Naive B cell (primary cell): ENCODE data around the gene INCA1. TPM values are rescaled to one million over a fixed set of nuclear protein-coding genes. Genes with fewer than 3 reads are reported as not detected.

Source experiments
- ATAC-seq, 2 donors: fragments of 150-1000 bp; cut with Tn5 transposase; 2 replicates each; pipeline ENCODE4 v1.10.0; 2021; ENCODE audit warnings: low read depth in 2 of 2, mild to moderate bottlenecking in 2 of 2, moderate library complexity in 2 of 2
- DNase-seq: peaks from one replicate; pipeline ENCODE4 v3.0.0; 2022
- H3K27ac Mint-ChIP-seq, 6 donors: one replicate each; pipeline ENCODE4 v1.8.0; 2020 to 2022; ENCODE audit warnings: mild to moderate bottlenecking in 6 of 6, mixed read lengths in 6 of 6, moderate library complexity in 5 of 6, inconsistent platforms in 2 of 6
- H3K27me3 Mint-ChIP-seq, 3 donors: one replicate each; pipeline ENCODE4 v1.8.0; 2021 to 2022; ENCODE audit warnings: mixed read lengths in 3 of 3, mild to moderate bottlenecking in 1 of 3
- H3K36me3 Mint-ChIP-seq, 2 donors: one replicate each; pipeline ENCODE4 v1.8.0; 2020 to 2022; ENCODE audit warnings: mixed read lengths in 2 of 2, inconsistent platforms in 1 of 2, mild to moderate bottlenecking in 1 of 2
- H3K4me1 Mint-ChIP-seq, 3 donors: one replicate each; pipeline ENCODE4 v1.8.0; 2020 to 2022; ENCODE audit warnings: mixed read lengths in 3 of 3, inconsistent platforms in 1 of 3, mild to moderate bottlenecking in 1 of 3, moderate library complexity in 1 of 3
- H3K4me3 Mint-ChIP-seq, 8 donors: one replicate each; pipeline ENCODE4 v1.8.0; 2020 to 2022; ENCODE audit warnings: mild to moderate bottlenecking in 8 of 8, mixed read lengths in 8 of 8, moderate library complexity in 8 of 8, inconsistent platforms in 2 of 8
- H3K9me3 Mint-ChIP-seq, 7 donors: one replicate each; pipeline ENCODE4 v1.8.0; 2020 to 2022; ENCODE audit warnings: mixed read lengths in 7 of 7, mild to moderate bottlenecking in 5 of 7, inconsistent platforms in 2 of 7, moderate library complexity in 1 of 7
- polyA plus RNA-seq, 6 donors: library from polyadenylated mRNA; unstranded; fragments of 300-500 nt; fragmentation: Illumina TruSeq; gene quantifications; one replicate each; pipeline ENCODE4 v1.2.3, GENCODE V29; 2021; ENCODE audit warnings: low read depth in 6 of 6

The INCA1 gene
- polyA plus RNA-seq, 6 donors from 2014 or later: 0.40 to 0.98 (median 0.41) TPM; not detected in 3

DNA sequence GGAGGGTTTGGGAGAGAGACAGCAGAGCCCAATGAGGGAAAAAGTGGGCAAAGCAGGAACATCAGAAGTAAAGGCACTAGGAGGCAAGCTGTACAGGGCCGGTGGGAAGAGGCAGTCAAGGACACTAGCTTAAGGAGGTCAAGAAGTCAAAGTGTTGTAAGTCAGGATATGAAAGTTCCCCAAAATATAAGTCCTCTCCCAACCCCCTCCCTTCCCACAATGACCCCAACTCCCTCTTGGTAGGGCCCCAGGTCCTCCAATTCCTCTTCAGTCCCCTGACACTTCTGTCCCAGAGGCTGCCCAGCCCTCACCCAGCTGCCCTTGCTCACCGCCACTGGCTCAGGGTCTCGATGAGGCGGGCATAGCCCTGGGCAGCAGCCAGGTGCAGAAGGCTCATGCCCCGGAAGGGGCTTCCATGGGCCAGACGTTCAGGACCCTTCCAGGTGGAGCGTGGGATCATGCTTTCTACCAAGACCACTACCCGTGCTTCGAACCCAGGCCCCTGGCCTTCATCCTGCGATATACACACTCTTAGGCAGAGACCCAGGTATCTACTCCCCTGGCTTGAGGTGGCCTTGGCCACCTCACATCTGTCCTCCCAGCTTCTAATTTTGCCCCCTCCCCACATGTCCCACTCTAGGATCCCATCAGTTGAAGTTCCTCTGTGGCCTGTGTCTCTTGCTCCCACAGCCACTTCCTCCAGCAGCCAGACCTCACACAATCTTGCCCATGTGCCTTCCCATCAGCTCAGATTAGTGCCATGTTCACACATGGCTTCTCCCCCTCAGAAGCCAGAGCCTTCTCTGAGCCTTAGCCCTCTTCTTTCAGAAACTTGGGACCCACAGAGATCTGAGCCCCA, 23.8 kb downstream of the INCA1 start:
- ATAC-seq (no peak), DNase-seq (no peak)
- no peaks in the 10 kb centered on the region for H3K27me3 Mint-ChIP-seq
- H3K4me3 Mint-ChIP-seq: no peak overlapping the region
- peak overlapping the region in 1 of 6 donors; percentile 65 for H3K27ac Mint-ChIP-seq
- no peaks in the 10 kb centered on the region for H3K9me3 Mint-ChIP-seq
- H3K4me1 Mint-ChIP-seq: peaks cover 7 to 30% (median 14%) of the 10 kb centered on the region in 3 donors
- H3K36me3 Mint-ChIP-seq: peaks cover 0 to 29% of the 10 kb centered on the region in 2 donors

DNA sequence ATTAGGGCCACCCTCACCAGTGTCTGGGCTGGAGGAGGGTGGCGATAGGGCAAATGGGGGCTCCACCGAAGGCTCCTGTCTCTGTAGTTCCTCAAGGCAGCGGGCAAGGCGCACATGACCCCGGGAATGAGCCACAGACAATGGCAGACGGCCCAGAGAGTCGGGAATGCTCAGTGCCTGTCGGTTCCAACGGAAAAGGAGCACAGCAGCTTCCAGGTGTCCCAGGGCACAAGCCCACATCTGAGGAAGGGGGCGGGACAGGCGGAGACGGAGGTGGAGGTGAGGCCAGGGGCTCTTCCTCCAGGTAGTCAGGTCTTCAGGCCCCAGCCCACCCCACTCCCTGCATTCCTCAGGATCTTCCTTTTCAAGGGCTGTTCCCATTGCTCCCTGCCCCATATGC, 24.6 kb downstream of the INCA1 start:
- no peak for DNase-seq
- peak overlapping the region in 3 of 6 donors; percentile 27 to 65 (median 29) for H3K27ac Mint-ChIP-seq
- H3K9me3 Mint-ChIP-seq: no peaks in the 10 kb centered on the region
- no peak overlapping the region for H3K4me3 Mint-ChIP-seq
- no peaks in the 10 kb centered on the region for H3K27me3 Mint-ChIP-seq
- H3K4me1 Mint-ChIP-seq: peaks cover 2 to 26% (median 10%) of the 10 kb centered on the region in 3 donors
- ATAC-seq: no peak
- peaks cover 0 to 29% of the 10 kb centered on the region in 2 donors for H3K36me3 Mint-ChIP-seq

DNA sequence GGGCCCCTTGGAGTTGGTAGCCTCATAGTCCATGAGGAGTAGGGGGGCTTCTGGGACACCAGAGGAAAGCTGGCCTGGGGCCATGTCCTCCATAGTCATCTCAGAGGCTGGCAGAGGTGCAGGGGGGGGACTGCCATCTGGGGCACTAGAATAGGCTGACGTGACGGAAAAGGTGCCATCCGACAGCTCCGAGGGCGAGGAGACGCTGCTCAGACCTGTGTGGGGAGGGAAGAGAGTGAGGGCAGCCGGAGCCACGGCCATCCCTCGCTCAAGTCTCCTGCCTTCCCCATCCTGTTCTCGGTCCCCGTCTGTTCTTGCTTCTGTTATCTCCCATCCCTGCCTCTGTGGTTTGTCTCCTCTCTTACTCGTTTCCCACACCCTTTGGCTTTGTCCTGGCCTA, 25.0 kb downstream of the INCA1 start:
- H3K27ac Mint-ChIP-seq: peak overlapping the region in 3 of 6 donors; percentile 27 to 65 (median 29)
- ATAC-seq: no peak

DNA sequence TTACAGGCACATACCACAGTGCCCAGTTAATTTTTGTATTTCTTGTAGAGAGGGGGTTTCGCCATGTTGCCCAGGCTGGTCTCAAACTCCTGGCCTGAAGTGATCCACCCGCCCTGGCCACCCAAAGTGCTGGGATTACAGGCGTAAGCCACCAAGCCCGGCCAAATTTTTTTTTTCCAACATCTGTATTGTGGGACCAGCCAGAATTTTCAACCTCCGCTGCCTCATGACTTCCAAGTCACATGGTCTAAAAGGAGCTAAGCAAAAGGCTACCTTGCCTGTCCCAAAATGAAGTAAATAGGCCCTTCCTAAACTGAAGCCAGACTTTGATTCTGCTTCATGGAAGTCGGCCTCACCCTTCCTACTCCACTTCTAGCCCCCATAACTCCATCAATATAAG, 25.5 kb downstream of the INCA1 start:
- Mint-ChIP-seq H3K27ac (no peak overlapping the region), H3K36me3 (peaks cover 0 to 29% of the 10 kb centered on the region in 2 donors), H3K4me1 (peaks cover 2 to 26% (median 10%) of the 10 kb centered on the region in 3 donors), H3K4me3 (no peak overlapping the region), H3K27me3 (no peaks in the 10 kb centered on the region), H3K9me3 (no peaks in the 10 kb centered on the region)
- DNase-seq (no peak), ATAC-seq (no peak)

More for the DNA sequence above, 25.0 kb downstream of the INCA1 start:
- no peaks in the 10 kb centered on the region for H3K9me3 Mint-ChIP-seq
- H3K36me3 Mint-ChIP-seq: peaks cover 0 to 29% of the 10 kb centered on the region in 2 donors
- DNase-seq: no peak
- no peak overlapping the region for H3K4me3 Mint-ChIP-seq
- peaks cover 2 to 26% (median 10%) of the 10 kb centered on the region in 3 donors for H3K4me1 Mint-ChIP-seq
- H3K27me3 Mint-ChIP-seq: no peaks in the 10 kb centered on the region

DNA sequence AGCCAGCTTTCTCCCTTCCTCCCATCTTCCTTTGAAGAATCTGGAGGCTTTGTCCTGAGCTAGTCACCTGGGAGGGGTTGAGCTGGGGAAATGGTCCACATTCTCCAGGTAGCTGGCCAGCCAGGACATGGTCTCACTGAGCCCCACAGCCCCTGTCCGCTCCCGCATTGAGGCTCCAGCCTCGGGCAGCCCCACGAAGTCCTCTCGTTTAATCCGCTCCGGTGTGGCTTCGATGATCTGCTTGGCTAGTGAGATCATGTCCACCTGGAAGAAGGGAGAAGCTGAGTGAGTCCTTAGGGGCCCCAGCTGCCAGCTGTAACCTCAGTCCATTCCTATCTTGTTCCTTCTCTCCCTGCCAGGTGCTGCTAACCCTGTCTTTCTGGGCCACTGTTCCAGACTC, 27.0 kb downstream of the INCA1 start:
- no peak for DNase-seq
- Mint-ChIP-seq H3K27ac (peak overlapping the region in 2 of 6 donors; percentile 62 to 74), H3K4me3 (peak overlapping the region in 4 of 8 donors; percentile 29 to 79 (median 74)), H3K9me3 (no peaks in the 10 kb centered on the region), H3K36me3 (peaks cover 0 to 22% of the 10 kb centered on the region in 2 donors), H3K4me1 (peaks cover 14 to 31% (median 22%) of the 10 kb centered on the region in 3 donors), H3K27me3 (no peaks in the 10 kb centered on the region)
- ATAC-seq: no peak

DNA sequence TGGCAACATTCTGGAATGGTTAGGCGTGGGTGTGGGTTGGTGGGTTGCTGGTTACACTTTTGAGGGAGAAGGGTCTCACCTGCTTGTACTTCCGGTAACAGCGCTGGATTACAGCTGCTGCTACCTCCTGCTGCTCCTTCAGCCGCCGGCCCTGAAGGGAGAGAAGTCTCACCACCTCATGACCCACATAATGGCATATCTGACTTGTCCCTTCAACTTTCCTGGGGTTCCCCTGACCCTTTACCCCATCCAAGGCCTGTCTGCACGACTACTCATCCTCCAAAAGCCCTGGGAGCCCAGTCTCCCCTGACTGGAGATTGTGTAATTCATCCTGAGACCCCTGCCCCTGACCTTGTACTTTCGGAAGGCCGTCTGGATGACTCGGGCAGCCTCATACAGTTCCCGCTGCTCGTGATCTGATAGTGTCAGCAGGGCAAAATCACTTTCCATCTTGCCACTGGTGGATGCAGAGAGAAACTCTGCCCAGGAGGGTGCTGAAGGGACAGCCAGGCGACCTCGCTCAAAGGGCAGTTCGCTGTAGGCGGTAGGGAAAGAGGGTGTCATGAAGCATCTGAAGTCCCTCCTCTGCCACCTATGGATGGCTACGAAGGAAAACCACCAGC, 27.7 kb downstream of the INCA1 start:
- Mint-ChIP-seq H3K4me3 (peak overlapping the region in 3 of 8 donors; percentile 39 to 79 (median 58)), H3K4me1 (peaks cover 18 to 29% (median 18%) of the 10 kb centered on the region in 3 donors), H3K27ac (peak overlapping the region in 3 of 6 donors; percentile 6 to 82 (median 48)), H3K9me3 (no peaks in the 10 kb centered on the region), H3K36me3 (peaks cover 0 to 16% of the 10 kb centered on the region in 2 donors), H3K27me3 (no peaks in the 10 kb centered on the region)
- ATAC-seq (no peak), DNase-seq (no peak)

DNA sequence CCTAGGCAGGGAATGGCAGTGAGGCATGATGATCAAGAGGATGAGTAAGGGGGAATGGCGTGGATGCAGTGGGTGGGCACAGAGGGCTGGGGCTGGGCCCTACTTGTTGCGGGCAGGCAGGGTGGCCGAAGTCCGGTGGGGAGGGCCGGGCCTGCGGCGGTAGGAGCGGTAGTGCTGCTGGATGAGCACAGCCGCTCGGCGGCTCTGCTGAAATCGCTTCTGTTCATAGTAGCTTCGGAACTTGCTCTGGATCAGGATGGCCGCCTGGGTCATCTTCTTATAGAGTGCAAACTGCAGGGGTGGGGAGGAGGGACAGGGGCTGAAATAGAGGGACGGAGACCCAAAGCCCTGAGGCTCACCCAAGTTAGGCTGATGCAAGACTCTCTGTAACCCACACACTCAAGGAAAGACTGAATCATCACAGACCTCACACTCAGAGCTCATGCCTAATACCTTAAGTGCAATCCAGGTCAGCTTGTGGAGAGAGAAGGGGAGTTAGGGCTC, 28.2 kb downstream of the INCA1 start:
- H3K27ac Mint-ChIP-seq: peak overlapping the region in 2 of 6 donors; percentile 54 to 74
- DNase-seq (no peak), ATAC-seq (no peak)
- H3K4me1 Mint-ChIP-seq: peaks cover 14 to 29% (median 18%) of the 10 kb centered on the region in 3 donors
- no peaks in the 10 kb centered on the region for H3K27me3 Mint-ChIP-seq
- H3K9me3 Mint-ChIP-seq: no peaks in the 10 kb centered on the region
- peak overlapping the region in 2 of 8 donors; percentile 39 to 79 for H3K4me3 Mint-ChIP-seq
- peaks cover 0 to 12% of the 10 kb centered on the region in 2 donors for H3K36me3 Mint-ChIP-seq

DNA sequence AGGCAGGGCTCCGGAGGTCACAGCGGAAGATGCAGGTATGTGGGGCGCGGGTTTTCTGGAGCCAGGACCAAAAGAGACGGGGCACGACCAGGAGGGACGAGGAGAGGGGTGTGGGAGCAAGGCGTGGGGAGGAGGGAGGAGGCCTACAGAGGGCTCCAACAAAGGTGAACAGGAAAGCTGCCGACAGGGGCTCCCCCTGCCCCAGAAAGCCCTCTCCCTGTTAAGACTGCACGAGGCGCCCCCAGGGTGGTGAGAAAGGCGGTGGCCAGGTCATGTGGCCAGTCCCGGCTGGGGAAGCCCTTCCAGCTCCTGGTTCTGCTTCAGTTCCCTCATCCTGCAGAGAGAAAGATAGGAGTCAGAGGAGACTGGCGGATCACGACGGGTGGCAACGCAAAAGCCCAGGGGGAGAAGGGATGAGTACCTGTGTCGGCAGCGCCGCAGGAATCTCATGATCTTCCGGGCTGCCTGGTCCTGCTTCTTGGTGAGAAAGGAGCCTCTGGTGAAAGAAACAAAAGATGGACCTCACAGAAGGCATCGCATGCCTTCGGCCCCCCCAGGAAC, 28.8 kb downstream of the INCA1 start:
- Mint-ChIP-seq H3K4me3 (peak overlapping the region in 2 of 8 donors; percentile 39 to 79), H3K27ac (peak overlapping the region in 1 of 6 donors; percentile 54), H3K4me1 (peaks cover 14 to 24% (median 18%) of the 10 kb centered on the region in 3 donors), H3K36me3 (peaks cover 0 to 6% of the 10 kb centered on the region in 2 donors), H3K27me3 (no peaks in the 10 kb centered on the region), H3K9me3 (no peaks in the 10 kb centered on the region)
- ATAC-seq (no peak), DNase-seq (no peak)

DNA sequence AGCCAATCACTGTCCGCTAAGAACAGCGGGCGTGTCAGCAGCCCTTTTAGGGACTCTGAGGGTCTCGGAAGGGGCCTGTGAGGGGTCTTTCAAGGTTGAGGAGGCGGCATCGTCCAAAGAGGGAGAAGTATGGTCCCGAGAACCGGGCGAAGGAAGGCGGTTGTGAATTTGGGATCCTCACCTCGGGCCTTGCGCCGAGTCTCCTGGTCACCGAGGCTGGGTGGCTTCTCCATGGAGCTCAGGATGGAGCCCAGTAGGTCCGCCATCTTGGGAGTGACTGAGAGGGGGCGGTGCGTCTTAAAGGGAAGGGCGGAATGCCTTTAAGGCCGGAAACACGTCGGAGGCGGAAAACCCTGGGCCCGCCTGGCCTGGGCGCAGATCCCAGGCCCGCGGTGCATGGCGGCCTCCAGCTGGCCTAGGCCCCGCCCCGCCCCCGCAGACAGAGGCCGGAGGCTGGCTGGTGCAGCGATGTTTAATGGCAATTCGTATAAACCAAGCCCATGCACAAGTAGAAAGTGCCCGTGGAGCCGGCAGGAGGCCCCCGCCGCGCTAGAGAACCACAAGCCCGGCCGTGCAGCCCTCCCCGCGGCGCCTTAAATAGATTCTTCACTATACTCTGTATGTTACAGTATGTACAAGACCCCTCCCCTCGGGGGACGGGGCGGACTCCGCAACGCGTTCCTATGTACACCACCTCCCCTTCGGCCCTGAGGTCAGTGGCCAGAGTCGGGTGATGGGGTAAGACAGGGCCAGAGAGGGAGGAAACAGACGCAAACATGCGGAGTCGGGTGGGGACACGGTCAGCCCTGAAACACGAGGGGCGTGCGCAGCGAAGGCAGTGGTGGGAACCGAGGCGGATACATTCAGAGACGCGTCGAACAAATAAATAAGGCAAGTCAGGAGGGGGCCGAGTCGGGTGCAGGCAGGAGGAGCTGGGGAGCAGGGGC, 29.5 kb downstream of the INCA1 start, which contains the start of gene SPAG7:
TSS of gene SPAG7 (minus strand) at position 279 of the 947 bp plus-strand sequence. CDS start at position 266, 13 bp downstream.
- Mint-ChIP-seq H3K27ac (peak within 1 kb of the TSS in 3 of 6 donors; percentile 22 to 93 (median 78)), H3K4me3 (no peak within 1 kb of the TSS)

DNA sequence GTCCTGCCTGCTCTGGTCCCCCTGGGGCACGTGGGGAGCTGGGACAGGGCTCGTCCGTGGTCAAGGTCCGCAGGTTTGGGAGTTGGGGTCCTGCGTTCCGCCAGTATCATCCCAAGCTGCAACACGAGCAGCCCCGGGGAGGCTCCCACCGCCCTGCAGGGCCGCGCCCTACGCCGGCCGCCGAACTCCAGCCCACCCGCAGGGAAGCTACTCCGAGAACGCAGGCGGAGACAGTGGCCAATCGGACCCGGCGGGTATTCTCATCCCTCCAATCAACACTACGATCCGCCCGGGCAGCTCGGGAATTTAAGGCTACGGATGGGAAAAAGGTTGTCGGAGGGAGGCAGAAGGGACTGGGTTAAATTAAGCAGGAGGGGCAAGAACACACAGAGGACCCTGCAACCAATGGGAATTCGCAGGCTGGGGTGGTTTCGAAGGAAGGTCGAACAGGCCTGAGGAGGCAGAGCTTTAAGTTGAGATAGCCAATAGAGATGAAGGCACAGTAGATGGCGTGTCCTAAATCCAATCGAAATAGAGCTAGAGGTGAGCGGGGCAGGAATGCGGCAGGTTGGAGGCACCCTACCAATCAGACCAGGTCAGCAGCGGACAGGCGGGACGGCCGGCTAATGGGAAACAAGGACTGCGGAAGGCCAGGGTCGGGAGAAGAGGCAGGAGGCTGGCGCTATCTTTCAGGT, 30.3 kb downstream of the INCA1 start:
- no peak overlapping the region for H3K27ac Mint-ChIP-seq
- no peaks in the 10 kb centered on the region for H3K9me3 Mint-ChIP-seq
- peak; percentile 97 for DNase-seq
- H3K27me3 Mint-ChIP-seq: no peaks in the 10 kb centered on the region
- no peak overlapping the region for H3K4me3 Mint-ChIP-seq
- no peaks in the 10 kb centered on the region for H3K36me3 Mint-ChIP-seq
- H3K4me1 Mint-ChIP-seq: peaks cover 14 to 26% (median 18%) of the 10 kb centered on the region in 3 donors
- ATAC-seq: peak; percentile 83 to 84

More for the DNA sequence above, 29.5 kb downstream of the INCA1 start, which contains the start of gene SPAG7:
- Mint-ChIP-seq H3K4me1 (peaks cover 14 to 26% (median 18%) of the 10 kb centered on the region in 3 donors), H3K36me3 (no peaks in the 10 kb centered on the region), H3K27me3 (no peaks in the 10 kb centered on the region), H3K9me3 (no peaks in the 10 kb centered on the region)
- ATAC-seq: peak; percentile 59 to 63
- DNase-seq: peak; percentile 97

DNA sequence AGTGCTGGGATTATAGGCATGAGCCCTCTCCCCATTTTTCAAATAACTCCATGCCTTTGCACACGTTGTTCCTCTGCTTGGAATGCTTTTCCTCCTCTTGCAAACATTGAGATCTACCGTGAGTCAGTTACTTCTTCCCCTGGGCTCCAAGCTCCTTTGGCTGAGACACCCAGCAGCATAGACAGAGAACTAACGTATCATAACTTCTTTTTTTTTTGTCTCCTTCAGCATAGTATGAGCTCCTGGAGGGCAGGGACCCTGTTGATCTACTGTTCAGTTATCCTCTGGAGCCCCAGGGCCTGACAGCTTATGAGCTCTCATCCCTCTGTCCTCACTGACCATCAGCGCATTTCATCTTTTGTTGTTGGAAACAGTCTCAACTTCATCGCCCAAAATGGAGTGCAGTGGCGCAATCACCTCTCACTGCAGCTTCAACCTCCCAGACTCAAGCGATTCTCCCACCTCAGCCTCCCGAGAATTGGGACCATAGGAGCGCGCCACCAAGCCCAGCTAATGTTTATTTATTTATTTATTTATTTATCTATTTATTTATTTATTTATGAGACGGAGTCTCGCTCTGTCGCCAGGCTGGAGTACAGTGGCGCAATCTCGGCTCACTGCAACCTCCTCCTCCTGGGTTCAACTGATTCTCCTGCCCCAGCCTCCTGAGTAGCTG, 31.9 kb downstream of the INCA1 start:
- H3K27me3 Mint-ChIP-seq: no peaks in the 10 kb centered on the region

More for the DNA sequence above, 31.9 kb downstream of the INCA1 start:
- H3K9me3 Mint-ChIP-seq: no peaks in the 10 kb centered on the region
- peak overlapping the region in 2 of 6 donors; percentile 23 to 52 for H3K27ac Mint-ChIP-seq
- no peak for ATAC-seq
- H3K4me1 Mint-ChIP-seq: peaks cover 14 to 23% (median 22%) of the 10 kb centered on the region in 3 donors
- H3K4me3 Mint-ChIP-seq: peak overlapping the region in 5 of 8 donors; percentile 4 to 76 (median 56)
- DNase-seq: no peak
- H3K36me3 Mint-ChIP-seq: peaks cover 5 to 6% of the 10 kb centered on the region in 2 donors
